Gastroesophageal sphincter (tissue), 3 donors: ENCODE measurements around the gene RERGL.

Source experiments
- CTCF ChIP-seq, 4 experiments: fragments of 200-600 bp in 2 of 4; fragments of 450-650 bp in 2 of 4; sonication (generic) in 1 of 4; IDR thresholded peaks; one replicate each; pipeline ENCODE4 v1.5.1; 2017 to 2019; ENCODE audit warnings: antibody characterized with exemption in 4 of 4, mild to moderate bottlenecking in 2 of 4, moderate library complexity in 2 of 4
- POLR2A ChIP-seq, 2 donors: fragments of 450-650 bp; IDR thresholded peaks; one replicate each; pipeline ENCODE4 v1.6.1; 2017; ENCODE audit warnings: antibody characterized with exemption in 2 of 2, mild to moderate bottlenecking in 2 of 2, moderate library complexity in 1 of 2

GRCh38 chr12:18072723-18073122, 17.3 kb downstream of the RERGL start:
- TF ChIP-seq CTCF (IDR thresholded peaks at IDR 0.05) (no peak), POLR2A (IDR thresholded peaks at IDR 0.05) (no peak)
